Fibroblast of skin of back (primary cell): ENCODE data around the gene PCGF1.
A peak's percentile ranks its signal among the peaks of the same experiment; 100 is the strongest.

ENCODE experiments used
- DNase-seq: peaks from one replicate; pipeline ENCODE4 v3.0.0-alpha.2; 2013

Gene PCGF1

GRCh38 chr2:74536166-74536950, 28.9 kb upstream of the PCGF1 start:
- DNase-seq, result no peak

GRCh38 chr2:74535440-74535965, 28.0 kb upstream of the PCGF1 start:
- no peak for DNase-seq

GRCh38 chr2:74534411-74534810, 26.9 kb upstream of the PCGF1 start:
- no peak for DNase-seq

GRCh38 chr2:74533464-74533863, 26.0 kb upstream of the PCGF1 start:
- DNase-seq, result no peak

GRCh38 chr2:74532222-74532621, 24.7 kb upstream of the PCGF1 start:
- peak; percentile 48 for DNase-seq

- DNase-seq, result no peak
Observed at GRCh38 chr2:74531666-74532065, 24.2 kb upstream of the PCGF1 start.

GRCh38 chr2:74530239-74531187, 23.0 kb upstream of the PCGF1 start:
- no peak for DNase-seq

GRCh38 chr2:74529357-74530238, 22.1 kb upstream of the PCGF1 start, which contains the start of the genes AUP1 and HTRA2:
Gene AUP1, minus strand, starts transcription at chr2:74529706. Its CDS starts 77 bp downstream, at chr2:74529629.
Gene HTRA2, plus strand, starts transcription at chr2:74529933. Its CDS starts 74 bp downstream, at chr2:74530007.
- DNase-seq, result peak; percentile 100

GRCh38 chr2:74528600-74529356, 21.3 kb upstream of the PCGF1 start:
- no peak for DNase-seq

- DNase-seq, result no peak
Observed at GRCh38 chr2:74527741-74528140, 20.2 kb upstream of the PCGF1 start.

- DNase-seq, result no peak
Observed at GRCh38 chr2:74526649-74527230, 19.2 kb upstream of the PCGF1 start.

- peak; percentile 39 for DNase-seq
Observed at GRCh38 chr2:74525717-74526648, 18.5 kb upstream of the PCGF1 start, which contains the start of gene DQX1. Gene DQX1, minus strand, starts transcription at chr2:74526231. Its CDS starts 502 bp downstream, at chr2:74525729.

GRCh38 chr2:74524955-74525716, 17.6 kb upstream of the PCGF1 start:
- DNase-seq, result no peak

- no peak for DNase-seq
Observed at GRCh38 chr2:74524005-74524404, 16.5 kb upstream of the PCGF1 start.

- DNase-seq, result no peak
Observed at GRCh38 chr2:74522516-74522915, 15.0 kb upstream of the PCGF1 start.

- DNase-seq, result no peak
Observed at GRCh38 chr2:74516650-74517049, 9.2 kb upstream of the PCGF1 start.

- DNase-seq, result peak; percentile 51
Observed at GRCh38 chr2:74515981-74516633, 8.6 kb upstream of the PCGF1 start.
